ENCODE measurements around the gene TINCR.

- TF ChIP-seq MAX (IDR thresholded peaks at IDR 0.05) (no peak), GABPA (IDR thresholded peaks at IDR 0.05 in 1 of 2, conservative IDR thresholded peaks at IDR 0.05 in 1 of 2) (no peak), CTCF (IDR thresholded peaks at IDR 0.05; ENCODE audit: low read depth, low read length, missing input control) (no peak), JUND (IDR thresholded peaks at IDR 0.05) (no peak), TAF1 (conservative IDR thresholded peaks at IDR 0.05) (no peak), REST (IDR thresholded peaks at IDR 0.05) (no peak), HNF4A (conservative IDR thresholded peaks at IDR 0.05) (no peak), RXRA (IDR thresholded peaks at IDR 0.05) (no peak)
These were observed 39.8 kb upstream of the TINCR start for GRCh38 chr19:5607318-5608275.

Data from liver (tissue), 3 donors.